Gastroesophageal sphincter (tissue), 4 donors: Measurements from ENCODE around the gene CLIC3. TPM values are rescaled to one million over a fixed set of nuclear protein-coding genes. Genes with fewer than 3 reads are reported as not detected.

Experiments
- ATAC-seq: fragments of 150-250 bp; one replicate; pipeline ENCODE4 v1.9.1; 2016; ENCODE audit warnings: mild to moderate bottlenecking, moderate library complexity
- H3K27ac ChIP-seq, 4 donors: fragments of 200-600 bp; sonication (generic) in 3 of 4; 1 replicate in 3 of 4; 2 replicates in 1 of 4; pipeline ENCODE4 v1.5.1; 2016 to 2019
- H3K27me3 ChIP-seq: fragments of 200-600 bp; sonication (generic); one replicate; pipeline ENCODE4 v1.5.1; 2019
- H3K36me3 ChIP-seq, 2 donors: fragments of 200-600 bp; sonication (generic); one replicate each; pipeline ENCODE4 v1.5.1; 2019; ENCODE audit warnings: control low read depth in 1 of 2
- H3K4me1 ChIP-seq, 3 donors: fragments of 200-600 bp; sonication (generic); 1 replicate in 2 of 3; 2 replicates in 1 of 3; pipeline ENCODE4 v1.5.1; 2016 to 2019; ENCODE audit warnings: control low read depth in 2 of 3
- H3K4me3 ChIP-seq, 2 donors: fragments of 200-600 bp; sonication (generic); one replicate each; pipeline ENCODE4 v1.5.1; 2019; ENCODE audit warnings: mild to moderate bottlenecking in 1 of 2, moderate library complexity in 1 of 2
- H3K9me3 ChIP-seq, 3 donors: fragments of 200-600 bp; sonication (generic); one replicate each; pipeline ENCODE4 v1.5.1; 2017 to 2019; ENCODE audit warnings: control low read depth in 2 of 3
- CTCF ChIP-seq, 4 experiments: fragments of 200-600 bp in 2 of 4; fragments of 450-650 bp in 2 of 4; sonication (generic) in 1 of 4; IDR thresholded peaks; one replicate each; pipeline ENCODE4 v1.5.1; 2017 to 2019; ENCODE audit warnings: antibody characterized with exemption in 4 of 4, mild to moderate bottlenecking in 2 of 4, moderate library complexity in 2 of 4
- EP300 ChIP-seq: sonication (generic); formaldehyde crosslinking; IDR thresholded peaks from one replicate; pipeline ENCODE4 v1.6.1; 2017; ENCODE audit warnings: antibody characterized with exemption, mild to moderate bottlenecking
- POLR2A ChIP-seq, 2 donors: fragments of 450-650 bp; IDR thresholded peaks; one replicate each; pipeline ENCODE4 v1.6.1; 2017; ENCODE audit warnings: antibody characterized with exemption in 2 of 2, mild to moderate bottlenecking in 2 of 2, moderate library complexity in 1 of 2
- POLR2AphosphoS5 ChIP-seq: sonication (generic); formaldehyde crosslinking; IDR thresholded peaks from one replicate; pipeline ENCODE4 v1.6.1; 2017; ENCODE audit warnings: antibody characterized with exemption
- WGBS, 2 donors: methylation state at CpG; one replicate each; pipeline ENCODE4 v1.1.5; 2018; ENCODE audit warnings: low coverage in 1 of 2; 5-methylcytosine and 5-hydroxymethylcytosine counted together
- total RNA-seq, 4 donors: library from RNA; depleted of rRNA; stranded (reverse); fragments of >200 nt; gene quantifications; one replicate each; pipeline ENCODE4 v1.1.0, GENCODE V29; 2016

Gene CLIC3
- total RNA-seq, 4 donors from 2014 or later, result 0.81 to 5.4 (median 2.2) TPM

DNA sequence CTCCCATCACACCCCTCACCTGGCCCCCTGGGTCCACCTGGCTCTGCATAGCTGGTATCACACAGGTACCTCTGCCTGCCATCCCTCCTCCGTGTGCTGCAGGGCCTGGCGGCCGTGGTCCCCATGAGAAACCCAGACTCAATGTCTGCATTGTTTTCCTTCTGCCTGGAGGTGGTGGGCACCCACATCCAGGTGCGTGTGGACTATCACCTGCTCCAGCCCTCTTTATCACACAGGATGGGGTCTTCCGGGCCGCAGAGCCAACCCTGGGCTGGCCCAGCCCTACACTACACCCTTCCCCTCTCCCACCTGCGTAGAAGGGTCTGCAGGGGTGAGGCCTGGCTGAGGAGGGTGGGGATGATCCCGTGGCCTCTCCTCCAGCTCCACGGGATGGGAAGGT lies 42.5 kb upstream of the CLIC3 start:
- ATAC-seq, result no peak
- Histone ChIP-seq H3K4me1 (peaks cover 0 to 31% (median 13%) of the 10 kb centered on the region in 3 donors), H3K27ac (no peak overlapping the region), H3K9me3 (no peaks in the 10 kb centered on the region), H3K4me3 (no peak overlapping the region), H3K36me3 (peaks cover 0 to 58% of the 10 kb centered on the region in 2 donors), H3K27me3 (peaks cover 16% of the 10 kb centered on the region)
- WGBS, 2 donors, result 80% methylated on average over 1 of the region's 9 CpGs; no CpG with 5 or more reads in 1 of the 2 donors
- TF ChIP-seq POLR2A (IDR thresholded peaks at IDR 0.05) (no peak), EP300 (no peak), CTCF (IDR thresholded peaks at IDR 0.05) (no peak), POLR2AphosphoS5 (no peak)

- no peak for ATAC-seq
- Histone ChIP-seq H3K9me3 (no peaks in the 10 kb centered on the region), H3K27me3 (peaks cover 16% of the 10 kb centered on the region), H3K4me1 (peaks cover 0 to 18% (median 13%) of the 10 kb centered on the region in 3 donors), H3K4me3 (no peak overlapping the region), H3K36me3 (peaks cover 0 to 52% of the 10 kb centered on the region in 2 donors), H3K27ac (no peak overlapping the region)
- WGBS, 2 donors, result 85 to 87% methylated on average over 7 to 8 of the region's 10 CpGs
- TF ChIP-seq CTCF (IDR thresholded peaks at IDR 0.05) (no peak), POLR2AphosphoS5 (no peak), EP300 (no peak), POLR2A (IDR thresholded peaks at IDR 0.05) (no peak)
Measured at GRCh38 chr9:137037483-137037882, 41.1 kb upstream of the CLIC3 start.

DNA sequence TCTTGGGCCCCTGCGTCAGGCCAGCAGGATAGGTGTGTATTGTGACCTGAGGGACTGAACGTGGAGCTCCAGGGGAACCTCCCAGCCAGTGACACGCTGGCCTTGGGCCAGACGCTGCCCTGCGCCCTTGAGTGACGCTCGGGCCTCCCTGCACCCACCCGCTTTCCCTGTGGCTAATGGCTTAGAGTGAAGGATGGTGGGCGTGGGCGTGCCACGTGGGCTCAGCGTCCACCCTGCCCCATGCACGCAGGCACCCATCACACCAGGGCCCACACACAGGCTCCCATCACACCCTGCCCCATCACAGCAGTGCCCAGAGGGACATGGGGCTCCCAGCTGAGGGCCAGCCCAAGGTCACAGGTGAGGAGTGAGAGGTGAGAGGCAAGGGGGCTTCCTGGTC lies 40.7 kb upstream of the CLIC3 start:
- ATAC-seq, result no peak
- Histone ChIP-seq H3K9me3 (no peaks in the 10 kb centered on the region), H3K36me3 (peaks cover 0 to 50% of the 10 kb centered on the region in 2 donors), H3K27me3 (peaks cover 16% of the 10 kb centered on the region), H3K4me1 (peaks cover 0 to 18% (median 13%) of the 10 kb centered on the region in 3 donors), H3K27ac (no peak overlapping the region), H3K4me3 (no peak overlapping the region)
- TF ChIP-seq POLR2A (IDR thresholded peaks at IDR 0.05) (no peak), POLR2AphosphoS5 (no peak)
- 89% methylated on average over 3 of the region's 13 CpGs; no CpG with 5 or more reads in 1 of the 2 donors for WGBS, 2 donors

DNA sequence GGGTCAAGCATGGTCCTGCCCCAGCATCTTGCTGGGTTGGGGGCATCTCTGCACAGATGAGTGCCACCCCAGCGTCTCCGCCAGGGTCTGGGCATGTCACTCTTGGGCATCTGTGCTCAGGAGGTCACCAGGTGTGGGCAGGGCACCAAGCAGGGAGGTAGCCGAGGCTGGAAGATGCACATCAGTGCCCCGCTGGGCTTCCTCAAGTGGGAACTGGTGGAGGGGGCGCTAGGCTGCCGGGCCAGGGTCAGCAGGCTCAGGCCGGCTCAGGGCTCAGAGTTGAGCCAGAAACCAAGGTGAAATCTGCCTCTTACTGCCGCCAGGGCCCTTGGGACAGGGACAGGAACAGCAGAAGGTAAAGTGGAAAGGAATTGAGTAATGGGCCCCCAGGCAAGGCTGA lies 39.6 kb upstream of the CLIC3 start:
- no peak overlapping the region for H3K4me3 ChIP-seq
- TF ChIP-seq EP300 (no peak), POLR2AphosphoS5 (no peak)
- no peak overlapping the region for H3K27ac ChIP-seq
- H3K36me3 ChIP-seq, result peaks cover 0 to 39% of the 10 kb centered on the region in 2 donors
- no peaks in the 10 kb centered on the region for H3K9me3 ChIP-seq
- ATAC-seq, result no peak
- 60% methylated on average over 1 of the region's 8 CpGs; no CpG with 5 or more reads in 1 of the 2 donors for WGBS, 2 donors
- peaks cover 0 to 18% (median 13%) of the 10 kb centered on the region in 3 donors for H3K4me1 ChIP-seq
- H3K27me3 ChIP-seq, result peaks cover 16% of the 10 kb centered on the region

DNA sequence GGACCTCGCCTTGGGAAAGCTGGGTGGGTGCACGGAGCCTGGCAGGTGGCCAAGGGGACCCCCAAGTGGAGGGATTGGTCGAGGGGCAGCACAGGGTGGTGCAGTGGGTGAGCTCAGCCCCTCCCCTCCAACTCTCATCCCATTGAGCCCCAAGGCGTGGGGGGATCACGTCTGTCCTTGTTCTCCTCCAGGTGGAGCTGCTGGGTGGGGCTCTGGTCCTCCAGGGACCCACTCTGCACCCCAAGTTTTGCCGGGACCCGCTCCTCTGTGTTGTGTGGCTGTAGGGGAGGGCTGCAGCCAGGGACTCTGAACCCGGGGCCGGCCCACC lies 39.1 kb upstream of the CLIC3 start:
- TF ChIP-seq CTCF (IDR thresholded peaks at IDR 0.05) (no peak), POLR2AphosphoS5 (no peak), EP300 (no peak)
- H3K9me3 ChIP-seq, result no peaks in the 10 kb centered on the region
- WGBS, 2 donors, result 0% methylated on average over 1 of the region's 9 CpGs; no CpG with 5 or more reads in 1 of the 2 donors
- H3K4me3 ChIP-seq, result no peak overlapping the region
- peaks cover 0 to 18% (median 13%) of the 10 kb centered on the region in 3 donors for H3K4me1 ChIP-seq
- H3K36me3 ChIP-seq, result peaks cover 0 to 34% of the 10 kb centered on the region in 2 donors
- H3K27me3 ChIP-seq, result peaks cover 16% of the 10 kb centered on the region
- ATAC-seq, result no peak
- H3K27ac ChIP-seq, result no peak overlapping the region

DNA sequence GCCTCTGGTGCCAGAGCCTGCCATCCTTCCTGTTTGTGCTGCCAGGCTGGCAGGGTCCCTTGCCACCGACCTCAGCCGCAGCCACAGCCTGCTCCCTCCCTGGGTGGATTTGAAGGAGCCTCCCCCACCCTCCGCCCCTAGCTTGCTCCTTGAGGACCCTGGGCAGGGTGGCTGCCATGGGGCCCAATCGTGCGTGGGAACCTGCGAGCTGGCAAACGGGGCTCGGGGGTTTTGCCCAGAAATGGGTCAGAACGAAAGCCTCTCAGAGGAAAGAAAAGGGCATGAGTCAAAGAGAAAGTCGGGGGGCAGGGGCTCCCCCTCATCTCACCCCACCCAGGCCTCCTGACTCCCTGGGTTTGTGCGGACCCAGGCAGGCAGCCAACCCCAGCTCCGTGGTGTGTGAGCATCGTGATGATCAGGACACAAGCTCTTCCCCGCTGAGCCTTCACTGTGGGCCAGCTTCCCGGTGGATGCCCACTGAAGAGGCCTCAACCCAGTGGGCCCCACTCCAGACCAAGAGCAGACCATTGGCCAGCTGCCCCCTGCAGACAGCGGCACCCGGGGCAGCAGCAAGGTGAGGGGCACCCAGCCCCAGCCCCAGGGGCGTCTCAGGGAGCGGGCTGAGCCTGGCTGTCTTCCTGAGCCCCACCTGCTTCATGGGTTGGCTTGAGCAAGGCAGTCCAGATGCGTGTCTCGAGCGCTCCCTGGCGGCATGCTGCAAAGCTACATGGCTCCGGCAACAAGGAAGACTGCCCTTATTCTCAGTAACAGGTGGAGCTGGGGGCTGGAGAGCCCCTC lies 38.5 kb upstream of the CLIC3 start:
- H3K4me1 ChIP-seq, result peaks cover 0 to 18% (median 13%) of the 10 kb centered on the region in 3 donors
- peak; percentile 77 for ATAC-seq
- TF ChIP-seq CTCF (IDR thresholded peaks at IDR 0.05) (peak in 3 of 4 experiments; percentile 86 to 93 (median 86)), EP300 (no peak), POLR2AphosphoS5 (peak; percentile 6)
- peak overlapping the region in 1 of 4 donors; percentile 17 for H3K27ac ChIP-seq
- WGBS, 2 donors, result 0% methylated on average over 3 of the region's 24 CpGs; no CpG with 5 or more reads in 1 of the 2 donors
- peaks cover 16% of the 10 kb centered on the region for H3K27me3 ChIP-seq
- no peak overlapping the region for H3K4me3 ChIP-seq
- peaks cover 0 to 28% of the 10 kb centered on the region in 2 donors for H3K36me3 ChIP-seq
- no peaks in the 10 kb centered on the region for H3K9me3 ChIP-seq
